A549 (cell line): ENCODE data around the gene HOXC10. TPM values are rescaled to one million over a fixed set of nuclear protein-coding genes. Genes with fewer than 3 reads are reported as not detected.
A peak's percentile ranks its signal among the peaks of the same experiment; 100 is the strongest.

Experiments used
- ATAC-seq, 2 experiments: fragments of 200-7000 bp in 1 of 2; fragments of >200 bp in 1 of 2; cut with Nextera tagmentation in 1 of 2; cut with Tn5 transposase in 1 of 2; 3 replicates each; pipeline versions ENCODE4 v1.8.0 to v1.9.1; 2018 to 2020; ENCODE audit warnings: mild to moderate bottlenecking in 1 of 2, moderate library complexity in 1 of 2
- CTCF ChIA-PET: fragments of 300-600 bp; sonication (Branson Sonifier 250); formaldehyde crosslinking; extraction: SDS; loops from one replicate; lab custom pipeline; 2021; ENCODE audit warnings: antibody characterized with exemption, inconsistent platforms; lab: Yijun Ruan, JAX
- POLR2A ChIA-PET: fragments of 350-600 bp; formaldehyde crosslinking; extraction: SDS; loops from one replicate; lab custom pipeline; 2021; ENCODE audit warnings: antibody characterized with exemption, inconsistent platforms; lab: Yijun Ruan, JAX
- DNase-seq, 2 experiments: peaks; one replicate each; pipeline versions ENCODE4 v3.0.0 to v3.0.0-alpha.2; 2011 to 2016; ENCODE audit warnings: low read depth in 1 of 2, low spot score in 1 of 2
- FAIRE-seq: peaks from 2 replicates; lab custom pipeline; 2011; peaks lifted over from hg19 to GRCh38; lab: Jason Lieb, UNC
- H3K27ac ChIP-seq, 2 experiments: fragments of >200 bp; sonication (Bioruptor Twin); formaldehyde crosslinking; 3 replicates each; pipeline ENCODE4 v1.5.1; 2016 to 2017
- H3K4me1 ChIP-seq: fragments of >200 bp; sonication (Bioruptor Twin); formaldehyde crosslinking; 3 replicates; pipeline ENCODE4 v1.6.1; 2016
- H3K4me2 ChIP-seq: fragments of >200 bp; sonication (Bioruptor Twin); formaldehyde crosslinking; 3 replicates; pipeline ENCODE4 v1.6.1; 2016
- H3K4me3 ChIP-seq: fragments of >200 bp; sonication (Bioruptor Twin); formaldehyde crosslinking; 3 replicates; pipeline ENCODE4 v1.5.1; 2016
- H3K9me3 ChIP-seq: fragments of >200 bp; sonication (Bioruptor Twin); formaldehyde crosslinking; 3 replicates; pipeline ENCODE4 v1.6.1; 2016
- CBX2 ChIP-seq: fragments of 200-600 bp; sonication (generic); IDR thresholded peaks from 2 replicates; pipeline ENCODE4 v1.6.1; 2016; ENCODE audit warnings: low read depth, mild to moderate bottlenecking, borderline replicate concordance
- CHD2 ChIP-seq: fragments of 150-350 bp; IDR thresholded peaks from 2 replicates; pipeline ENCODE4 v1.6.1; 2014; ENCODE audit warnings: low read length; ENCODE audit not compliant: partially characterized antibody
- E2F6 ChIP-seq: IDR thresholded peaks from 2 replicates; pipeline ENCODE4 v1.6.1; 2012; ENCODE audit warnings: low read depth, borderline replicate concordance
- ELK1 ChIP-seq: fragments of 150-350 bp; IDR thresholded peaks from 2 replicates; pipeline ENCODE4 v1.6.1; 2014; ENCODE audit warnings: low read depth, mild to moderate bottlenecking, low read length
- ESRRA ChIP-seq: fragments of 150-350 bp; IDR thresholded peaks from 2 replicates; pipeline ENCODE4 v1.6.1; 2014; ENCODE audit warnings: mild to moderate bottlenecking, low read length, borderline replicate concordance
- FOSL2 ChIP-seq, 2 experiments: fragments of 450-650 bp in 1 of 2; fragments of >200 bp in 1 of 2; sonication (Bioruptor Twin) in 1 of 2; formaldehyde crosslinking; IDR thresholded peaks; 2 replicates each; pipeline versions ENCODE4 v1.5.0 to v1.6.1; 2016 to 2020; ENCODE audit warnings: mild to moderate bottlenecking in 1 of 2, moderate library complexity in 1 of 2
- GATA3 ChIP-seq: IDR thresholded peaks from 2 replicates; pipeline ENCODE4 v1.6.1; 2012; ENCODE audit warnings: borderline replicate concordance
- HOXA7 ChIP-seq: fragments of 250-450 bp; sonication (Bioruptor Pico); IDR thresholded peaks from 2 replicates; pipeline ENCODE4 v1.5.0; 2020; ENCODE audit warnings: mild to moderate bottlenecking, moderate library complexity
- JUN ChIP-seq, 2 experiments: fragments of >200 bp; sonication (Bioruptor Twin); formaldehyde crosslinking; IDR thresholded peaks; 2 replicates in 1 of 2; 3 replicates in 1 of 2; pipeline ENCODE4 v1.6.1; 2016 to 2017
- JUNB ChIP-seq: fragments of >200 bp; sonication (Bioruptor Twin); formaldehyde crosslinking; IDR thresholded peaks from 2 replicates; pipeline ENCODE4 v1.6.1; 2016
- KDM5A ChIP-seq: fragments of 200-600 bp; sonication (generic); IDR thresholded peaks from 2 replicates; pipeline ENCODE4 v1.6.1; 2016; ENCODE audit warnings: antibody characterized with exemption, mild to moderate bottlenecking
- MAZ ChIP-seq: fragments of 150-350 bp; IDR thresholded peaks from 2 replicates; pipeline ENCODE4 v1.6.1; 2014; ENCODE audit warnings: antibody characterized with exemption, low read depth, low read length, borderline replicate concordance
- MYC ChIP-seq: IDR thresholded peaks from 2 replicates; pipeline ENCODE4 v1.6.1; 2012; ENCODE audit warnings: mild to moderate bottlenecking, inconsistent platforms, low read length, improper control_type of control experiment, borderline replicate concordance
- NFE2L2 ChIP-seq: fragments of 150-350 bp; conservative IDR thresholded peaks from 2 replicates; pipeline ENCODE4 v1.6.1; 2014; ENCODE audit warnings: low read length
- POLR2A ChIP-seq: IDR thresholded peaks from 2 replicates; pipeline ENCODE4 v1.6.1; 2012; ENCODE audit warnings: mild to moderate bottlenecking, low read length
- POLR2AphosphoS2 ChIP-seq: conservative IDR thresholded peaks from 2 replicates; pipeline ENCODE4 v1.6.1; 2012; ENCODE audit warnings: low read length, improper control_type of control experiment, inconsistent platforms
- RAD21 ChIP-seq, 2 experiments: fragments of >200 bp in 1 of 2; sonication (Bioruptor Twin) in 1 of 2; formaldehyde crosslinking in 1 of 2; IDR thresholded peaks in 1 of 2; conservative IDR thresholded peaks in 1 of 2; 2 replicates in 1 of 2; 3 replicates in 1 of 2; pipeline ENCODE4 v1.6.1; 2012 to 2018; ENCODE audit warnings: inconsistent platforms in 1 of 2
- RCOR1 ChIP-seq: fragments of 150-350 bp; IDR thresholded peaks from 2 replicates; pipeline ENCODE4 v1.6.1; 2014; ENCODE audit warnings: antibody characterized with exemption, low read length, low read depth
- RFX5 ChIP-seq: fragments of 450-650 bp; IDR thresholded peaks from 2 replicates; pipeline ENCODE4 v1.7.1; 2014; ENCODE audit warnings: antibody characterized with exemption, mild to moderate bottlenecking, moderate library complexity
- SMC3 ChIP-seq: fragments of >200 bp; sonication (Bioruptor Twin); formaldehyde crosslinking; IDR thresholded peaks from 3 replicates; pipeline ENCODE4 v1.6.1; 2018; ENCODE audit warnings: inconsistent platforms
- SREBF2 ChIP-seq: fragments of 450-650 bp; IDR thresholded peaks from 2 replicates; pipeline ENCODE4 v1.6.1; 2014; ENCODE audit warnings: mild to moderate bottlenecking, moderate library complexity
- TFCP2L1 ChIP-seq: fragments of 250-450 bp; sonication (Bioruptor Pico); IDR thresholded peaks from 2 replicates; pipeline ENCODE4 v1.5.0; 2021; ENCODE audit warnings: mild to moderate bottlenecking
- USF2 ChIP-seq: fragments of 450-650 bp; IDR thresholded peaks from 2 replicates; pipeline ENCODE4 v1.6.1; 2014; ENCODE audit warnings: antibody characterized with exemption
- ZC3H11A ChIP-seq: fragments of 450-650 bp; IDR thresholded peaks from 2 replicates; pipeline ENCODE4 v1.6.1; 2014; ENCODE audit warnings: antibody characterized with exemption, mild to moderate bottlenecking
- ZFP36 ChIP-seq: fragments of 450-650 bp; IDR thresholded peaks from 2 replicates; pipeline ENCODE4 v1.6.1; 2014; ENCODE audit warnings: borderline replicate concordance; ENCODE audit not compliant: partially characterized antibody
- WGBS: methylation state at CpG from one replicate; pipeline ENCODE4 v1.1.6; 2017; ENCODE audit errors: missing lambda C conversion rate; 5-methylcytosine and 5-hydroxymethylcytosine counted together
- polyA minus RNA-seq: library from RNA; depleted of rRNA, polyadenylated mRNA; stranded (reverse); fragments of >200 nt; gene quantifications from 2 replicates; pipeline ENCODE4 v1.2.3, GENCODE V29; 2011; rRNA and poly(A)+ RNA removed
- polyA plus RNA-seq, 4 experiments: library from polyadenylated mRNA; depleted of rRNA in 3 of 4; stranded (reverse); fragments of >200 nt; fragmentation: RNase III in 1 of 4; extraction: RNeasy Plus Mini Kit Qiagen cat#74134 plus additional on column Dnase treatment in 1 of 4; gene quantifications; 2 replicates in 3 of 4; 3 replicates in 1 of 4; pipeline ENCODE4 v1.2.3, GENCODE V29; 2011 to 2017
- TF ChIP-seq, protein P1 (sequence below): fragments of 200-600 bp; sonication (generic); IDR thresholded peaks from 2 replicates; pipeline ENCODE4 v1.6.1; 2016; ENCODE audit warnings: antibody characterized with exemption, mild to moderate bottlenecking, moderate library complexity
- TF ChIP-seq, protein P2 (sequence below): fragments of >200 bp; sonication (Bioruptor Twin); formaldehyde crosslinking; IDR thresholded peaks from 2 replicates; pipeline ENCODE4 v1.6.1; 2016
- TF ChIP-seq, protein P3 (sequence below): fragments of >200 bp; sonication (Bioruptor Twin); formaldehyde crosslinking; IDR thresholded peaks from 3 replicates; pipeline ENCODE4 v1.5.1; 2016
- TF ChIP-seq, protein P4 (sequence below): IDR thresholded peaks from 2 replicates; pipeline ENCODE4 v1.6.1; 2012

The HOXC10 gene
- 2.5 and 2.9 TPM in 2 replicates for polyA plus RNA-seq (2011; rRNA removed)
- polyA plus RNA-seq (2012; cell fraction: cytosol; rRNA removed), result 2.3 and 2.4 TPM in 2 replicates
- 1.7 and 2.0 TPM in 2 replicates for polyA plus RNA-seq (2012; cell fraction: nucleus; rRNA removed)
- polyA plus RNA-seq (2017; fragmentation: RNase III; extraction: RNeasy Plus Mini Kit Qiagen cat#74134 plus additional on column Dnase treatment), result 2.1 to 4.3 TPM (median 3.2 TPM) in 3 replicates
- polyA minus RNA-seq, result 0.54 and 1.4 TPM in 2 replicates

GRCh38 chr12:53984901-53985691, at the start of gene HOXC10:
Gene HOXC10 (plus strand): TSS chr12:53985146. CDS start chr12:53985260, 114 bp downstream.
- TF ChIP-seq RCOR1 (no peak), E2F6 (peak; percentile 82; the same call in 1 of the 2 replicates), TFCP2L1 (no peak), NFE2L2 (no peak), KDM5A (no peak), JUNB (0 out of 2 replicates have a peak, but pooled peaks have one; percentile 17), MYC (no peak), USF2 (peak; percentile 86), RFX5 (no peak), MAZ (0 out of 2 replicates have a peak, but pooled peaks have one; percentile 55), ELK1 (no peak), ZC3H11A (no peak), POLR2A (no peak), GATA3 (0 out of 2 replicates have a peak, but pooled peaks have one; percentile 14), ZFP36 (no peak), SREBF2 (no peak), CHD2 (no peak), RAD21 (conservative IDR thresholded peaks at IDR 0.05 in 1 of 2, IDR thresholded peaks at IDR 0.05 in 1 of 2) (peak; percentile 90 to 94), SMC3 (peak; percentile 83), FOSL2 (IDR thresholded peaks at IDR 0.05) (peak; percentile 62), FOSL2 (CRISPR knock-in tag; IDR thresholded peaks at IDR 0.05) (peak; percentile 92), HOXA7 (CRISPR knock-in tag) (no peak), POLR2AphosphoS2 (no peak), JUN (IDR thresholded peaks at IDR 0.05) (peak in 1 of 2 experiments; percentile 57; a peak in 1 of 5 replicates), CBX2 (no peak), ESRRA (no peak)
- TF ChIP-seq, protein P1, sequence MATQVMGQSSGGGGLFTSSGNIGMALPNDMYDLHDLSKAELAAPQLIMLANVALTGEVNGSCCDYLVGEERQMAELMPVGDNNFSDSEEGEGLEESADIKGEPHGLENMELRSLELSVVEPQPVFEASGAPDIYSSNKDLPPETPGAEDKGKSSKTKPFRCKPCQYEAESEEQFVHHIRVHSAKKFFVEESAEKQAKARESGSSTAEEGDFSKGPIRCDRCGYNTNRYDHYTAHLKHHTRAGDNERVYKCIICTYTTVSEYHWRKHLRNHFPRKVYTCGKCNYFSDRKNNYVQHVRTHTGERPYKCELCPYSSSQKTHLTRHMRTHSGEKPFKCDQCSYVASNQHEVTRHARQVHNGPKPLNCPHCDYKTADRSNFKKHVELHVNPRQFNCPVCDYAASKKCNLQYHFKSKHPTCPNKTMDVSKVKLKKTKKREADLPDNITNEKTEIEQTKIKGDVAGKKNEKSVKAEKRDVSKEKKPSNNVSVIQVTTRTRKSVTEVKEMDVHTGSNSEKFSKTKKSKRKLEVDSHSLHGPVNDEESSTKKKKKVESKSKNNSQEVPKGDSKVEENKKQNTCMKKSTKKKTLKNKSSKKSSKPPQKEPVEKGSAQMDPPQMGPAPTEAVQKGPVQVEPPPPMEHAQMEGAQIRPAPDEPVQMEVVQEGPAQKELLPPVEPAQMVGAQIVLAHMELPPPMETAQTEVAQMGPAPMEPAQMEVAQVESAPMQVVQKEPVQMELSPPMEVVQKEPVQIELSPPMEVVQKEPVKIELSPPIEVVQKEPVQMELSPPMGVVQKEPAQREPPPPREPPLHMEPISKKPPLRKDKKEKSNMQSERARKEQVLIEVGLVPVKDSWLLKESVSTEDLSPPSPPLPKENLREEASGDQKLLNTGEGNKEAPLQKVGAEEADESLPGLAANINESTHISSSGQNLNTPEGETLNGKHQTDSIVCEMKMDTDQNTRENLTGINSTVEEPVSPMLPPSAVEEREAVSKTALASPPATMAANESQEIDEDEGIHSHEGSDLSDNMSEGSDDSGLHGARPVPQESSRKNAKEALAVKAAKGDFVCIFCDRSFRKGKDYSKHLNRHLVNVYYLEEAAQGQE, result no peak
- TF ChIP-seq, protein P2, sequence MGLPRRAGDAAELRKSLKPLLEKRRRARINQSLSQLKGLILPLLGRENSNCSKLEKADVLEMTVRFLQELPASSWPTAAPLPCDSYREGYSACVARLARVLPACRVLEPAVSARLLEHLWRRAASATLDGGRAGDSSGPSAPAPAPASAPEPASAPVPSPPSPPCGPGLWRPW, result no peak
- TF ChIP-seq, protein P3, sequence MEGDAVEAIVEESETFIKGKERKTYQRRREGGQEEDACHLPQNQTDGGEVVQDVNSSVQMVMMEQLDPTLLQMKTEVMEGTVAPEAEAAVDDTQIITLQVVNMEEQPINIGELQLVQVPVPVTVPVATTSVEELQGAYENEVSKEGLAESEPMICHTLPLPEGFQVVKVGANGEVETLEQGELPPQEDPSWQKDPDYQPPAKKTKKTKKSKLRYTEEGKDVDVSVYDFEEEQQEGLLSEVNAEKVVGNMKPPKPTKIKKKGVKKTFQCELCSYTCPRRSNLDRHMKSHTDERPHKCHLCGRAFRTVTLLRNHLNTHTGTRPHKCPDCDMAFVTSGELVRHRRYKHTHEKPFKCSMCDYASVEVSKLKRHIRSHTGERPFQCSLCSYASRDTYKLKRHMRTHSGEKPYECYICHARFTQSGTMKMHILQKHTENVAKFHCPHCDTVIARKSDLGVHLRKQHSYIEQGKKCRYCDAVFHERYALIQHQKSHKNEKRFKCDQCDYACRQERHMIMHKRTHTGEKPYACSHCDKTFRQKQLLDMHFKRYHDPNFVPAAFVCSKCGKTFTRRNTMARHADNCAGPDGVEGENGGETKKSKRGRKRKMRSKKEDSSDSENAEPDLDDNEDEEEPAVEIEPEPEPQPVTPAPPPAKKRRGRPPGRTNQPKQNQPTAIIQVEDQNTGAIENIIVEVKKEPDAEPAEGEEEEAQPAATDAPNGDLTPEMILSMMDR, result peak; percentile 84
- TF ChIP-seq, protein P4, sequence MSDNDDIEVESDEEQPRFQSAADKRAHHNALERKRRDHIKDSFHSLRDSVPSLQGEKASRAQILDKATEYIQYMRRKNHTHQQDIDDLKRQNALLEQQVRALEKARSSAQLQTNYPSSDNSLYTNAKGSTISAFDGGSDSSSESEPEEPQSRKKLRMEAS, result peak; percentile 87
- peak; percentile 74 to 83 for ATAC-seq
- Histone ChIP-seq H3K4me1 (peaks cover 24% of the 10 kb centered on the region), H3K4me3 (peak within 1 kb of the TSS; percentile 60), H3K9me3 (no peaks in the 10 kb centered on the region), H3K4me2 (peak within 1 kb of the TSS; percentile 98), H3K27ac (peak within 1 kb of the TSS; percentile 88 to 89)
- 20% methylated on average over 40 of the region's 55 CpGs for WGBS
- ChIA-PET CTCF (interaction anchor here (0.6 to 5.8 kb wide), 55 partner anchors 8 to 378 kb away, joined by 3 to 171 read pairs (median 6); partner anchors contain the start of genes CALCOCO1, HOTAIR, HOXC11 and HOXC12), POLR2A (interaction anchor here (0.6 to 1.2 kb wide), 8 partner anchors 10 to 269 kb away, joined by 3 to 5 read pairs (median 4); partner anchors contain the start of genes HOXC11, HOXC13 and HOXC9)
- peak; percentile 93 to 97 for DNase-seq
- peak; percentile 51 for FAIRE-seq
